Activated naive CD8-positive, alpha-beta T cell (primary cell): ENCODE measurements around the gene GMIP.

Experiments used
- H3K27ac Mint-ChIP-seq: one replicate; pipeline ENCODE4 v1.8.0; 2021; ENCODE audit warnings: mixed read lengths
- H3K27me3 Mint-ChIP-seq: one replicate; pipeline ENCODE4 v1.8.0; 2021; ENCODE audit warnings: mixed read lengths
- H3K36me3 Mint-ChIP-seq: one replicate; pipeline ENCODE4 v1.8.0; 2021; ENCODE audit warnings: mixed read lengths
- H3K4me1 Mint-ChIP-seq: one replicate; pipeline ENCODE4 v1.8.0; 2021; ENCODE audit warnings: low read depth, mixed read lengths
- H3K4me3 Mint-ChIP-seq: one replicate; pipeline ENCODE4 v1.8.0; 2021; ENCODE audit warnings: mild to moderate bottlenecking, mixed read lengths
- H3K9me3 Mint-ChIP-seq: one replicate; pipeline ENCODE4 v1.8.0; 2021; ENCODE audit warnings: low read depth, mixed read lengths

GMIP gene

GRCh38 chr19:19633711-19634515 lies 9.5 kb downstream of the GMIP start:
- Mint-ChIP-seq H3K4me1 (peaks cover 10% of the 10 kb centered on the region), H3K4me3 (no peak overlapping the region), H3K27ac (peak overlapping the region; percentile 54), H3K36me3 (peaks cover 4% of the 10 kb centered on the region), H3K27me3 (no peaks in the 10 kb centered on the region), H3K9me3 (no peaks in the 10 kb centered on the region)

GRCh38 chr19:19632661-19633060 lies 10.8 kb downstream of the GMIP start:
- Mint-ChIP-seq H3K27ac (peak overlapping the region; percentile 51), H3K27me3 (no peaks in the 10 kb centered on the region), H3K4me1 (peaks cover 13% of the 10 kb centered on the region), H3K9me3 (no peaks in the 10 kb centered on the region), H3K4me3 (no peak overlapping the region), H3K36me3 (peaks cover 4% of the 10 kb centered on the region)

DNA sequence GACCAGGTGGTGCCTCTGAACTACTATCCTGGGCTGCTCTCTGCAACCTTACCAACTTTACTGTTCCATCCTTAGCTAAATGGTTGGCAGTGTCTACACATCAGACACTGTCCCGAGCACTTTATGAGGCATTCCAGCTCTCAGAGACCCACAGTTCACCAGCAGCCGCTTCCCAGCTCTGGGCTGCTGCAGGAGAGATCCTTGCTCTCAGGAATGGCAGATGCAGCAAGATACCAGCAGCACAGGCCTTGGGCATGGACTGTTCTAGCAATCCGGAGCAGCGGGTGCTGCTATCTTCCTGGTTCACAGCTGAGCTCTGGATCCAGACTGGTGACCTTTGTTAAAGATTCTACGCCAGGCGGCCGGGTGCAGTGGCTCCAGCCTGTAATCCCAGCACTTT lies 12.1 kb downstream of the GMIP start:
- Mint-ChIP-seq H3K4me3 (no peak overlapping the region), H3K36me3 (peaks cover 4% of the 10 kb centered on the region), H3K9me3 (no peaks in the 10 kb centered on the region), H3K27ac (no peak overlapping the region), H3K27me3 (no peaks in the 10 kb centered on the region), H3K4me1 (peaks cover 26% of the 10 kb centered on the region)

DNA sequence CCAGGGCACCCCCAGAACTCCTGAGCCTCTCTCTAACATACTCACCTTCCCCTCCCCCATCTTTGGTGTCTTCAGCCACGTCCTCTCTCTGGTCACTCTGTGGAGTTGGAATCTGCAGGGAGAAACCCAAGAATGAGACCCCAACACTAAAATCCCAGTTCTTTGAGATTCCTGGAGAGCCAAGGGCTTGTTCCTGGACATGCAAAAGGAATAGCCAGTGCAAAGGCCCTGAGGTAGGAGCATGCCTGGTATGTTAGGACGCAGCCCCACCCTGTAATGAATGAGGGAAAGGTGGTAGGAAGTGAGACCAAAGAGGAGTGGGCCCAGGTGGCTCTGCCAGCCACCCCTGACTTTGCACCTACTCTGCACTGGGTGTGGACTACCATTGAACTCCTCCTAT lies 13.0 kb downstream of the GMIP start:
- no peaks in the 10 kb centered on the region for H3K27me3 Mint-ChIP-seq
- no peaks in the 10 kb centered on the region for H3K9me3 Mint-ChIP-seq
- H3K4me1 Mint-ChIP-seq: peaks cover 31% of the 10 kb centered on the region
- H3K36me3 Mint-ChIP-seq: peaks cover 4% of the 10 kb centered on the region
- H3K27ac Mint-ChIP-seq: peak overlapping the region; percentile 46
- no peak overlapping the region for H3K4me3 Mint-ChIP-seq

DNA sequence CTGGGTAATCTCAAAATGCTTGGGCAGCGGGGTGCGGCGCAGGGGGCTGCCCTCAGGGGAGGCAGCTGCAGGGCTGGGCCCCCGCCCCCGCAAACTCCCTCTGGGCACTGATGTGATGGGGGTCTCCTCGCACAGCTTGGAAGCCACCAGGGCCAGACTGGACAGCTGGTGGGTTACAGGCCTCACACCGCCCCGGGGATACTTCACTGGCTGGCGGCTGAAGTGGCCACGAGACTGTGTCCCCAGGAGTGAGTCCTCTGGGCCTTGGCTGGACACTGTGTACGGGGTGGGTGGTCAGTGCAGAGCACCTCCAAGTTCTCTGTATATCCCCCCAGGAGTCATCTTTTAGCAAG lies 13.4 kb downstream of the GMIP start:
- Mint-ChIP-seq H3K27me3 (no peaks in the 10 kb centered on the region), H3K9me3 (no peaks in the 10 kb centered on the region), H3K4me3 (no peak overlapping the region), H3K4me1 (peaks cover 31% of the 10 kb centered on the region), H3K36me3 (peaks cover 4% of the 10 kb centered on the region), H3K27ac (peak overlapping the region; percentile 46)

DNA sequence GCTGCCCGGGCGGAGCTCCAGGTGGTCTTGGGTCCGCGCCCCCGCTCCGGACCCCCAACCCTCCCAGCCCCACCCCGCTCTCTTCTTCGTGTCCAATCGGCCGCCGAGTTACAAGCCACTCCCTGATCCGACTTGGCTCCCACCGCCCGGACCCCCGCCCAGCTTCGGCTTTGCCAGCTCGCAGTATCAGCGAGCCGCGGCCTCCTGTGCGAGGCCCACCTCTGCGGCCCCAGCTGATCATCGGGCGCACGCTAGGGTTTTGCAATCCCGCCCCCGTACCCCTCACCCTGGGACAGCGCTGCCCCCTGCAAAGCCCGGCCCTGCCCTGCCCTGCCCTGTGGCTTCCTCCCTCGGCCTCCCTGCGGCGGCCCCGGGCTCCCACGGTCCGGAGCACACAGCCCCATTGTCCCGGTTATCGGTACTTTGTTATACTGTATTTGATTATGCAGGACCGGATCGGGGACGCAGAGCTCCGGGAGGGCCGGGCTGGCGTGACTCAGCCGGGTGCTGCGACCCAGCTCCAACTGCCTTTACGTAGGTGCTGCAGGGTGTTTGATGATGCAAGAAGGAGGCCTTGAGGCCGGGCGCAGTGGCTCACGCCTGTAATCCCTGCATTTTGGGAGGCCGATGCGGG lies 14.8 kb downstream of the GMIP start:
- Mint-ChIP-seq H3K27me3 (no peaks in the 10 kb centered on the region), H3K9me3 (no peaks in the 10 kb centered on the region), H3K4me1 (peaks cover 31% of the 10 kb centered on the region), H3K36me3 (peaks cover 4% of the 10 kb centered on the region), H3K4me3 (peak overlapping the region; percentile 81), H3K27ac (peak overlapping the region; percentile 88)

- Mint-ChIP-seq H3K27ac (peak within 1 kb of the TSS; percentile 97), H3K4me3 (peak within 1 kb of the TSS; percentile 97), H3K9me3 (no peaks in the 10 kb centered on the region), H3K4me1 (peaks cover 28% of the 10 kb centered on the region), H3K27me3 (no peaks in the 10 kb centered on the region), H3K36me3 (no peaks in the 10 kb centered on the region)
Observed at GRCh38 chr19:19627621-19628500, 15.6 kb downstream of the GMIP start, which contains the start of gene LPAR2. Gene LPAR2 (minus strand): TSS chr19:19628220. CDS start chr19:19627275, 945 bp downstream.

DNA sequence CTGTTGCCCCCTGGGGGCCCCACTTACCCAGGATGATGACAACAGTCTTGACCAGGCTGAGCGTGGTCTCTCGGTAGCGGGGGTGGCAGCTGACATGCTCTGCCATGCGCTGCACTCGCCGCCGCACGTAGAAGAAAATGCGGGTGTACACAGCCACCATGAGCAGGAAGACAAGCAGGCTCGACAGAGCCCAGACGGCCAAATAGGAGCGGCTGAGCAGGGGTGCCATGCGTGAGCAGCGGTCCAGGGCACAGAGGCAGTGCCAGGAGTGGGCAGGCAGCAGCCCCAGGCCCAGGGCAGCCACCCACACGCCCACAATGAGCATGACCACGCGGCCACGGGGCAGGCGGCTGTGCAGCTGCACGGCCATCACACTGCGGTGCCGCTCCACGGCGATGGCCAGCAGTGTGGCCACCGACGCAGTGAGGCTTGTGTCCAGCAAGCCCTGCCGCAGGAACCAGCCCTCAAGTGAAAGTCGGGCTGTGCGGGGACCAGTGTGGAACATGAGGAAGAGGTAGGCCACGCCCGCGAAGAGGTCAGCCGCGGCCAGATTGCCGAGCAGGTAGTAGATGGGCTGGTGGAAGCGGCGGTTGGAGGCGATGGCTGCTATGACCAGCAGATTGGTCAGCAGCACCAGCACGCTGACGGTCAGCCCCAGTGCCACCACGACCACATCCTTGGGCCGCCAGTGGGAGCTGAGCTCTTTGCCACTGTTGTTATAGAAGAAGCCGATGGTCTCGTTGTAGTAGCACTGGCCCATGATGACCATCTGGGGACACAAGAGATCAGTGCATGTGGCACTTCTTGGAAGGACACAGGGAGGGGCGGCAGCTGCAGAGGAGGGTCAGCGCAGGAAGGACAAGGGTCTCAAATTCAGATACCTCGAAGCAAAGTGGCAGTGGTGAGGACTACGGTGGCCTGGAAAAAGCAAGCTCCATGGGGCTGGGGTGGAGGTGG lies 16.7 kb downstream of the GMIP start:
- Mint-ChIP-seq H3K27ac (peak overlapping the region; percentile 97), H3K36me3 (no peaks in the 10 kb centered on the region), H3K9me3 (no peaks in the 10 kb centered on the region), H3K4me1 (peaks cover 29% of the 10 kb centered on the region), H3K27me3 (no peaks in the 10 kb centered on the region), H3K4me3 (peak overlapping the region; percentile 97)

GRCh38 chr19:19624032-19624570 lies 19.4 kb downstream of the GMIP start:
- Mint-ChIP-seq H3K27ac (peak overlapping the region; percentile 16), H3K27me3 (no peaks in the 10 kb centered on the region), H3K4me1 (peaks cover 32% of the 10 kb centered on the region), H3K4me3 (no peak overlapping the region), H3K9me3 (no peaks in the 10 kb centered on the region), H3K36me3 (no peaks in the 10 kb centered on the region)

DNA sequence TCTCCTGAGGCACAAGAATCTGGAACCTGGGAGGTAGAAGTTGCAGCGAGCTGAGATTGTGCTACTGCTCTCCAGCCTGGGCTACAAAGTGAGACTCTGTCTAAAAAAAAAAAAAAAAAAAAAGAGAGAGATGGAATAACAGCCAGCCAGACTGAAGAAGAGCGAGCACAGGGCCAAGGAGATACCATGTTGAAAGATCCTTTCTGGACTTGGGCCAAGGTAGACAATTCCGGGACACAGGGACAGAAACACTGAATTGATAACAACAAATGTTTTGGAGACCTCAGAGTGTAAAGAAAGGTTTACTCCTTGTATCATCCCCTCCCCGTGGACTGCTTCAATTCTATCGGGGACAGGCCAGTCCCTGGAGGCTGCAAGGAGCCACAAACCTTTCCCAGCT lies 20.1 kb downstream of the GMIP start:
- Mint-ChIP-seq H3K27me3 (no peaks in the 10 kb centered on the region), H3K36me3 (no peaks in the 10 kb centered on the region), H3K4me3 (no peak overlapping the region), H3K9me3 (no peaks in the 10 kb centered on the region), H3K4me1 (peaks cover 34% of the 10 kb centered on the region), H3K27ac (peak overlapping the region; percentile 16)

GRCh38 chr19:19619849-19620210 lies 23.6 kb downstream of the GMIP start:
- Mint-ChIP-seq H3K27ac (no peak overlapping the region), H3K4me1 (peaks cover 42% of the 10 kb centered on the region), H3K27me3 (no peaks in the 10 kb centered on the region), H3K36me3 (peaks cover 2% of the 10 kb centered on the region), H3K4me3 (no peak overlapping the region), H3K9me3 (no peaks in the 10 kb centered on the region)

GRCh38 chr19:19619181-19619848 lies 24.1 kb downstream of the GMIP start:
- H3K4me1 Mint-ChIP-seq: peaks cover 39% of the 10 kb centered on the region
- peak overlapping the region; percentile 86 for H3K4me3 Mint-ChIP-seq
- H3K27me3 Mint-ChIP-seq: no peaks in the 10 kb centered on the region
- H3K9me3 Mint-ChIP-seq: no peaks in the 10 kb centered on the region
- H3K27ac Mint-ChIP-seq: peak overlapping the region; percentile 43
- peaks cover 2% of the 10 kb centered on the region for H3K36me3 Mint-ChIP-seq

- Mint-ChIP-seq H3K4me3 (peak within 1 kb of the TSS; percentile 87), H3K9me3 (no peaks in the 10 kb centered on the region), H3K27me3 (no peaks in the 10 kb centered on the region), H3K36me3 (peaks cover 5% of the 10 kb centered on the region), H3K27ac (peak within 1 kb of the TSS; percentile 72), H3K4me1 (peaks cover 42% of the 10 kb centered on the region)
Observed at GRCh38 chr19:19618219-19619051, 25.0 kb downstream of the GMIP start, which contains the start of gene PBX4. Gene PBX4 (minus strand): TSS chr19:19618687. CDS start chr19:19618629, 58 bp downstream.
